IMR-90 (cell line): Measurements from ENCODE around the gene OSBP. TPM values are rescaled to one million over a fixed set of nuclear protein-coding genes. Genes with fewer than 3 reads are reported as not detected.

Experiments
- ATAC-seq: fragments of 200-7000 bp; cut with Tn5 transposase; 2 replicates; pipeline ENCODE4 v1.9.1; 2020; ENCODE audit warnings: low read depth, mild to moderate bottlenecking, moderate library complexity
- BruUV-seq: library from RNA; stranded (reverse); fragments of 400-500 nt; replicated peaks from 2 replicates; lab custom pipeline; 2021; lab: Mats Ljungman, UMichigan
- CTCF ChIA-PET: fragments of 300-600 bp; formaldehyde crosslinking; extraction: SDS; loops from one replicate; lab custom pipeline; 2021; ENCODE audit warnings: antibody characterized with exemption; lab: Yijun Ruan, JAX
- POLR2A ChIA-PET: fragments of 300-600 bp; sonication (Branson Sonifier 250); formaldehyde crosslinking; loops from one replicate; lab custom pipeline; 2022; ENCODE audit warnings: antibody characterized with exemption; ENCODE audit not compliant: unreplicated experiment; lab: Charles Lee
- DNase-seq: peaks from one replicate; pipeline ENCODE4 v3.0.0; 2013
- H2AFZ ChIP-seq: replicated peaks from 2 replicates; pipeline ENCODE3; 2013; ENCODE audit warnings: low read length, mild to moderate bottlenecking; ENCODE audit not compliant: poor library complexity
- H2AK5ac ChIP-seq: 2 replicates; pipeline ENCODE4 v1.6.1; 2013; ENCODE audit warnings: low read depth, low read length, inconsistent platforms
- H2AK9ac ChIP-seq: replicated peaks from 2 replicates; pipeline ENCODE3; 2013; ENCODE audit warnings: mild to moderate bottlenecking, low read depth, low read length, moderate library complexity; ENCODE audit not compliant: poor library complexity
- H2BK120ac ChIP-seq: 2 replicates; pipeline ENCODE4 v1.6.1; 2013; ENCODE audit warnings: low read depth, low read length, inconsistent platforms
- H2BK15ac ChIP-seq: 3 replicates; pipeline ENCODE4 v1.6.1; 2013; ENCODE audit warnings: low read depth, low read length, inconsistent platforms
- H2BK20ac ChIP-seq: 2 replicates; pipeline ENCODE4 v1.6.1; 2013; ENCODE audit warnings: low read depth, mild to moderate bottlenecking, inconsistent platforms, low read length, moderate library complexity
- H2BK5ac ChIP-seq: 2 replicates; pipeline ENCODE4 v1.6.1; 2013; ENCODE audit warnings: mild to moderate bottlenecking, low read depth, low read length, inconsistent platforms; ENCODE audit not compliant: poor library complexity, severe bottlenecking
- H3K14ac ChIP-seq: replicated peaks from 2 replicates; pipeline ENCODE4 v1.6.1; 2013; ENCODE audit warnings: low read depth, low read length, inconsistent platforms
- H3K18ac ChIP-seq: 2 replicates; pipeline ENCODE4 v1.6.1; 2013; ENCODE audit warnings: low read depth, low read length, control low read depth
- H3K23ac ChIP-seq: 2 replicates; pipeline ENCODE4 v1.6.1; 2013; ENCODE audit warnings: low read depth, low read length, inconsistent platforms
- H3K27ac ChIP-seq: 2 replicates; pipeline ENCODE4 v1.5.1; 2013; ENCODE audit warnings: mild to moderate bottlenecking, control low read depth, low read length; ENCODE audit not compliant: insufficient read depth
- H3K27me3 ChIP-seq: 2 replicates; pipeline ENCODE4 v1.6.1; 2013; ENCODE audit warnings: low read length; ENCODE audit not compliant: control insufficient read depth, insufficient read depth
- H3K36me3 ChIP-seq: 2 replicates; pipeline ENCODE4 v1.6.1; 2013; ENCODE audit warnings: low read length, mixed read lengths; ENCODE audit not compliant: control insufficient read depth, insufficient read depth
- H3K4ac ChIP-seq: 2 replicates; pipeline ENCODE4 v1.6.1; 2013; ENCODE audit warnings: low read depth, low read length, inconsistent platforms
- H3K4me1 ChIP-seq: 2 replicates; pipeline ENCODE4 v1.6.1; 2013; ENCODE audit warnings: low read length, mixed read lengths; ENCODE audit not compliant: control insufficient read depth, insufficient read depth
- H3K4me2 ChIP-seq: 2 replicates; pipeline ENCODE4 v1.6.1; 2013; ENCODE audit warnings: low read depth, mild to moderate bottlenecking, control low read depth, low read length, moderate library complexity
- H3K4me3 ChIP-seq: 2 replicates; pipeline ENCODE4 v1.5.1; 2013; ENCODE audit warnings: low read depth, mild to moderate bottlenecking, control low read depth, low read length, moderate library complexity; ENCODE audit not compliant: insufficient read depth
- H3K56ac ChIP-seq: 2 replicates; pipeline ENCODE4 v1.6.1; 2013; ENCODE audit warnings: low read length, inconsistent platforms; ENCODE audit not compliant: insufficient read depth; ENCODE audit errors: extremely low read depth
- H3K79me1 ChIP-seq, 2 experiments: 2 replicates each; pipeline ENCODE4 v1.6.1; 2013; ENCODE audit warnings: low read length in 2 of 2, inconsistent platforms in 1 of 2, low read depth in 1 of 2
- H3K9ac ChIP-seq: 2 replicates; pipeline ENCODE4 v1.6.1; 2013; ENCODE audit warnings: low read depth, low read length, control low read depth
- H3K9me1 ChIP-seq: 2 replicates; pipeline ENCODE4 v1.6.1; 2013; ENCODE audit warnings: low read length, inconsistent platforms; ENCODE audit not compliant: insufficient read depth
- H3K9me3 ChIP-seq: 2 replicates; pipeline ENCODE4 v1.6.1; 2013; ENCODE audit warnings: low read length; ENCODE audit not compliant: control insufficient read depth, insufficient read depth
- H4K20me1 ChIP-seq: 2 replicates; pipeline ENCODE4 v1.6.1; 2013; ENCODE audit warnings: low read length, inconsistent platforms; ENCODE audit not compliant: insufficient read depth
- H4K5ac ChIP-seq: 2 replicates; pipeline ENCODE4 v1.6.1; 2013; ENCODE audit warnings: mild to moderate bottlenecking, low read depth, low read length, control low read depth
- H4K8ac ChIP-seq, 2 experiments: 2 replicates each; pipeline ENCODE4 v1.6.1; 2013; ENCODE audit warnings: low read depth in 2 of 2, low read length in 2 of 2, control low read depth in 1 of 2, inconsistent platforms in 1 of 2
- H4K91ac ChIP-seq: 2 replicates; pipeline ENCODE4 v1.6.1; 2013; ENCODE audit warnings: low read depth, low read length, inconsistent platforms; ENCODE audit not compliant: insufficient read depth
- FOS ChIP-seq: fragments of 150-350 bp; IDR thresholded peaks from 2 replicates; pipeline ENCODE4 v1.6.1; 2016; ENCODE audit warnings: low read depth, low read length
- MXI1 ChIP-seq: IDR thresholded peaks from 2 replicates; pipeline ENCODE4 v1.6.1; 2012; ENCODE audit warnings: low read depth, mild to moderate bottlenecking, low read length, moderate library complexity, borderline replicate concordance
- POLR2A ChIP-seq: IDR thresholded peaks from 2 replicates; pipeline ENCODE4 v1.6.1; 2012; ENCODE audit warnings: mild to moderate bottlenecking, low read depth, low read length
- WGBS, 2 experiments: methylation state at CpG; one replicate each; pipeline versions ENCODE4 v1.1.5 to v1.1.7; 2013; ENCODE audit warnings: missing lambda C conversion rate in 2 of 2; ENCODE audit not compliant: insufficient read length in 1 of 2; ENCODE audit errors: extremely low coverage in 2 of 2; 5-methylcytosine and 5-hydroxymethylcytosine counted together
- dilution Hi-C: fragments of 300-500 bp; cut with HindIII; formaldehyde crosslinking; loops from one replicate; pipeline ENCODE4 v1.14.3; 2018; ENCODE audit warnings: low sequenced_read_pairs; ENCODE audit not compliant: unreplicated experiment
- in situ Hi-C: fragments of 300-500 bp; cut with MboI; formaldehyde crosslinking; loops from 3 replicates; pipeline ENCODE4 v1.14.3; 2019; ENCODE audit warnings: low sequenced_read_pairs, inconsistent platforms, mixed read lengths
- intact Hi-C: fragments of 100-400 bp; cut with micrococcal nuclease; formaldehyde crosslinking; loops from 2 replicates; pipeline ENCODE4 v1.10.0; 2022
- polyA plus RNA-seq, 3 experiments: library from polyadenylated mRNA; depleted of rRNA; stranded (reverse); fragments of >200 nt; gene quantifications; 2 replicates each; pipeline ENCODE4 v1.2.3, GENCODE V29; 2012; ENCODE audit warnings: low replicate concordance in 1 of 3
- total RNA-seq: library from RNA; depleted of rRNA; stranded (reverse); fragments of >200 nt; gene quantifications from 2 replicates; pipeline ENCODE4 v1.2.3, GENCODE V29; 2012

The OSBP gene
- total and polyA plus RNA-seq, 2 of the 4 experiments (the other 2 are of a cell fraction), result 22.1 to 27.4 TPM

- Histone ChIP-seq H3K27ac (peak overlapping the region; percentile 41), H2BK120ac (peak overlapping the region; percentile 21; the same call in 1 of the 2 replicates), H3K4me3 (peak overlapping the region; percentile 39), H3K18ac (peak overlapping the region; percentile 18; the same call in 1 of the 2 replicates), H3K23ac (peak overlapping the region; percentile 71), H3K9ac (peak overlapping the region; percentile 26), H2BK15ac (no peak overlapping the region; the same call in 2 of the 3 replicates), H3K9me3 (no peaks in the 10 kb centered on the region), H3K4ac (peak overlapping the region; percentile 69), H2AK9ac (peak overlapping the region; percentile 26), H4K8ac (peak overlapping the region; percentile 76 to 94), H4K20me1 (peaks cover 33% of the 10 kb centered on the region), H3K9me1 (peaks cover 7% of the 10 kb centered on the region; the same call in 1 of the 2 replicates), H3K14ac (peak overlapping the region; percentile 83), H2BK5ac (peak overlapping the region; percentile 29), H3K79me1 (peaks cover 8 to 34% of the 10 kb centered on the region in 2 experiments), H2AFZ (peak overlapping the region; percentile 87), H3K4me1 (peaks cover 4% of the 10 kb centered on the region), H3K4me2 (peak overlapping the region; percentile 83), H3K56ac (peak overlapping the region; percentile 53), H4K5ac (peak overlapping the region; percentile 86), H3K27me3 (no peaks in the 10 kb centered on the region), H3K36me3 (peaks cover 3% of the 10 kb centered on the region; the same call in 1 of the 2 replicates), H4K91ac (peak overlapping the region; percentile 82), H2AK5ac (peak overlapping the region; percentile 56; the same call in 1 of the 2 replicates), H2BK20ac (peak overlapping the region; percentile 16; the same call in 1 of the 2 replicates)
- TF ChIP-seq MXI1, result peak; percentile 47; the same call in 1 of the 2 replicates
- TF ChIP-seq FOS, result no peak
- 0 out of 2 replicates have a peak, but pooled peaks have one; percentile 48 for TF ChIP-seq POLR2A
- BruUV-seq, result TSS peak; percentile 91
- in situ Hi-C loops, result loop anchor here (25.0 kb wide), 1 partner anchor 1696 kb away; no protein-coding TSS in a partner anchor
- dilution Hi-C loops, result no loop called here
- ATAC-seq (no peak), DNase-seq (no peak)
- intact Hi-C loops, result loop anchor here (2.0 kb wide), 1 partner anchor 60 kb away; no protein-coding TSS in a partner anchor
- 0% methylated on average over 4 of the region's 18 CpGs; no CpG with 5 or more reads in 1 of the 2 experiments for WGBS, 2 experiments
- POLR2A ChIA-PET, result interaction anchor here (0.5 kb wide), 1 partner anchor 46 kb away, joined by 6 read pairs; no protein-coding TSS in a partner anchor
- CTCF ChIA-PET, result interaction anchor here (0.6 to 1.1 kb wide), 2 partner anchors 26 to 39 kb away, joined by 3 to 7 read pairs; no protein-coding TSS in a partner anchor
These were observed 915 bp upstream of the OSBP start for GRCh38 chr11:59616396-59616982.
